Osteoblast (primary cell): ENCODE measurements around the gene PTGES3. TPM values are rescaled to one million over a fixed set of nuclear protein-coding genes. Genes with fewer than 3 reads are reported as not detected.
A peak's percentile ranks its signal among the peaks of the same experiment; 100 is the strongest.

ENCODE experiments used
- DNase-seq: peaks from one replicate; pipeline ENCODE4 v3.0.0; 2011; ENCODE audit warnings: low spot score, mixed read lengths; ENCODE audit not compliant: insufficient read length; ENCODE audit errors: missing footprints
- H2AFZ ChIP-seq: 2 replicates; pipeline ENCODE4 v1.6.0; 2011; ENCODE audit warnings: mild to moderate bottlenecking, low read length
- H3K27ac ChIP-seq: 2 replicates; pipeline ENCODE4 v1.5.1; 2011; ENCODE audit warnings: mild to moderate bottlenecking, low read depth, low read length, moderate library complexity
- H3K27me3 ChIP-seq: 2 replicates; pipeline ENCODE4 v1.6.0; 2012; ENCODE audit warnings: mild to moderate bottlenecking, control low read depth, inconsistent platforms, low read length, moderate library complexity; ENCODE audit not compliant: insufficient read depth
- H3K36me3 ChIP-seq: 2 replicates; pipeline ENCODE4 v1.5.1; 2011; ENCODE audit warnings: mild to moderate bottlenecking, low read length, control low read depth, moderate library complexity; ENCODE audit not compliant: insufficient read depth
- H3K4me1 ChIP-seq: 2 replicates; pipeline ENCODE4 v1.5.1; 2011; ENCODE audit warnings: mild to moderate bottlenecking, low read length, control low read depth, moderate library complexity; ENCODE audit not compliant: insufficient read depth
- H3K4me2 ChIP-seq: 2 replicates; pipeline ENCODE4 v1.6.0; 2011; ENCODE audit warnings: mild to moderate bottlenecking, low read length; ENCODE audit not compliant: insufficient read depth
- H3K4me3 ChIP-seq: fragments of 200-600 bp; sonication (generic); 3 replicates; pipeline ENCODE4 v1.5.1; 2012; ENCODE audit warnings: mild to moderate bottlenecking, low read length, inconsistent platforms; ENCODE audit not compliant: insufficient read depth
- H3K79me2 ChIP-seq: 2 replicates; pipeline ENCODE4 v1.6.0; 2012; ENCODE audit warnings: mild to moderate bottlenecking, low read length, control low read depth, inconsistent platforms; ENCODE audit not compliant: insufficient read depth
- H3K9me3 ChIP-seq: 2 replicates; pipeline ENCODE4 v1.5.1; 2011; ENCODE audit warnings: low read depth, low read length, control low read depth
- H4K20me1 ChIP-seq: 2 replicates; pipeline ENCODE4 v1.6.0; 2012; ENCODE audit warnings: mild to moderate bottlenecking, low read length, control low read depth; ENCODE audit not compliant: insufficient read depth
- total RNA-seq: library from RNA; depleted of rRNA; stranded (reverse); fragments of >200 nt; gene quantifications from 2 replicates; pipeline ENCODE4 v1.2.3, GENCODE V29; 2012
- TF ChIP-seq, protein P1 (sequence below): IDR thresholded peaks from 2 replicates; pipeline ENCODE4 v1.5.1; 2011; ENCODE audit warnings: mild to moderate bottlenecking, low read depth, low read length, moderate library complexity; ENCODE audit errors: extremely low read depth

The PTGES3 gene
- total RNA-seq, 1 donor, result 63.0 TPM

DNA sequence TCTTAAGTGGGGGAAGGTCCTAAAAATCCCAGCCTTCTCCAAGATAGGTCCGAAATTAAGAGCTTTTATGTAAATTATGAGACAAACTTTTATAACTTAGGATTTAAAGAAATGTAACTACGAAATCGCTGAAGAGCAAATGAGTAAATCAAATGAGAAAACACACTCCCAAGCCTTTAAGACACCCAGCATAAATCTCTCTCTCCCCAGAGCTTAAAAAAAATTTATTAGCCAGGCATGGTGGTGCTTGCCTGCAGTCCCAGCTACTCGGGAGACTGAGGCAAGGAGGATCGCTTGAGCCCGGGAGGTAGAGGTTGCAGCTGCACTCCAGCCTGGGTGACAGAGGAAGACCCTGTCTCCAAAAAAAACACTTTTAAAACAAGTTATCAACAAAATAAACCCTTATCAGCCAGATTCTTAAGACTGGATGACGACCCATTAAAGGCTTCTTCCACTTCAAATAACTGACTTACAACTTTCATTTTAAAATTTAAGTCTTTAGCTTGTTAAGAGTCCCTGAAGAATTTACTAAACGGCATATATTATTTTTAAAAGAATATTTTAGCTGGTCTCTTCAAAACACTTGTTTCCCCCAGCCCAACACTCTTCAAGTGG is 3.2 kb downstream of the PTGES3 start:
- peaks cover 3% of the 10 kb centered on the region for H3K36me3 ChIP-seq
- DNase-seq, result peak; percentile 42
- peaks cover 25% of the 10 kb centered on the region for H3K4me1 ChIP-seq
- peaks cover 49% of the 10 kb centered on the region for H4K20me1 ChIP-seq
- no peak overlapping the region for H2AFZ ChIP-seq
- H3K4me2 ChIP-seq, result peak overlapping the region; percentile 91
- H3K27ac ChIP-seq, result peak overlapping the region; percentile 54
- peaks cover 84% of the 10 kb centered on the region for H3K79me2 ChIP-seq
- H3K4me3 ChIP-seq, result peak overlapping the region; percentile 60
- TF ChIP-seq, protein P1, sequence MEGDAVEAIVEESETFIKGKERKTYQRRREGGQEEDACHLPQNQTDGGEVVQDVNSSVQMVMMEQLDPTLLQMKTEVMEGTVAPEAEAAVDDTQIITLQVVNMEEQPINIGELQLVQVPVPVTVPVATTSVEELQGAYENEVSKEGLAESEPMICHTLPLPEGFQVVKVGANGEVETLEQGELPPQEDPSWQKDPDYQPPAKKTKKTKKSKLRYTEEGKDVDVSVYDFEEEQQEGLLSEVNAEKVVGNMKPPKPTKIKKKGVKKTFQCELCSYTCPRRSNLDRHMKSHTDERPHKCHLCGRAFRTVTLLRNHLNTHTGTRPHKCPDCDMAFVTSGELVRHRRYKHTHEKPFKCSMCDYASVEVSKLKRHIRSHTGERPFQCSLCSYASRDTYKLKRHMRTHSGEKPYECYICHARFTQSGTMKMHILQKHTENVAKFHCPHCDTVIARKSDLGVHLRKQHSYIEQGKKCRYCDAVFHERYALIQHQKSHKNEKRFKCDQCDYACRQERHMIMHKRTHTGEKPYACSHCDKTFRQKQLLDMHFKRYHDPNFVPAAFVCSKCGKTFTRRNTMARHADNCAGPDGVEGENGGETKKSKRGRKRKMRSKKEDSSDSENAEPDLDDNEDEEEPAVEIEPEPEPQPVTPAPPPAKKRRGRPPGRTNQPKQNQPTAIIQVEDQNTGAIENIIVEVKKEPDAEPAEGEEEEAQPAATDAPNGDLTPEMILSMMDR, result no peak
- no peaks in the 10 kb centered on the region for H3K9me3 ChIP-seq
- no peaks in the 10 kb centered on the region for H3K27me3 ChIP-seq

DNA sequence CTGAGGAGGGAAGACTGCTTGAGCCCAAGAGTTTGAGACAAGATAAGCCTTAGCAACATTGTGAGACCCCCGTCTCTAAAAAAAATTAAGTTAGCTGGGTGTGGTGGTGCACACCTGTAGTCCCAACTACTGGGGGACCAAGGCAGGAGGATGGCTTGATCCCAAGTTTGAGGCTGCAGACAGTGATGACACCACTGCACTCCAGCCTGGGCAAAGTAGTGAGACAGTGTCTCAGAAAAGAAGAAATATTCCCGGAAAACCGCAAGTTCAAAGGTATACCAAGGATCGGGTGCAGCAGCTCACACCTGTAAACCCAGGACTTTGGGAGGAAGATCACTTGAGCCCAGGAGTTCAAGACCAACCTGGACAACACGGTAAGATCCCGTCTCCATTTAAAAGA is 5.8 kb downstream of the PTGES3 start:
- TF ChIP-seq, protein P1, result no peak
- no peak for DNase-seq
- Histone ChIP-seq H2AFZ (no peak overlapping the region), H3K9me3 (no peaks in the 10 kb centered on the region), H3K27me3 (no peaks in the 10 kb centered on the region), H3K36me3 (peaks cover 3% of the 10 kb centered on the region), H4K20me1 (peaks cover 60% of the 10 kb centered on the region), H3K4me2 (no peak overlapping the region), H3K27ac (no peak overlapping the region), H3K4me3 (no peak overlapping the region), H3K79me2 (peaks cover 99% of the 10 kb centered on the region), H3K4me1 (peaks cover 16% of the 10 kb centered on the region)

DNA sequence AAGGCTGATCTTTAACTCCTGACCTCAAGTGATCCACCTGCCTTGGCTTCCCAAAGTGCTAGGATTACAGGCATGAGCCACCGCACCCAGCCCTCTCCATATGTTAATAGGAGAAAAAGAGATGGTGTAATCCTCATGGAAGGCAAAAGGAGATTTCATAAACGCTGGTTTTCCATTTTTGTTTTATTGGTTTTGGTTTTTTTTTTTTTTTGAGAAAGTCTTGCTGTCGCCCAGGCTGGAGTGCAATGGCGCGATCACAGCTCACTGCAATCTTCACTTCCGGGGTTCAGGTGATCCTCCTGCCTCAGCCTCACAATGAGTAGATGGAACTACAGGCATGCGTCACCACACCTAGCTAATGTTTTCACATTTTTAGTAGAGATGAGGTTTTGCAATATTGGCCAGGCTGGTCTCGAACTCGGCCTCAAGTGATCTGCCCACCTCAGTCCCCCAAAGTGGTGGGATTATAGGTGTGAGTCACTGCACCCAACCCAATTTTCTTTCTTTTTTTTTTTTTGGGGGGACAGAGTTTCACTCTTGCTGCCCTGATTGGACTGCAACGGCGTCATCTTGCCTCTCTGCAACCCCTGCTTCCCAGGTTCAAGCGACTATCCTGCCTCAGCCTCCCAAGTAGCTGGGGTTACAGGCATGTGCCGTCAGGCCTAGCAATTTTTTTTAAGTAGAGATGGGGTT is 8.1 kb downstream of the PTGES3 start:
- H3K4me2 ChIP-seq, result no peak overlapping the region
- no peak overlapping the region for H2AFZ ChIP-seq
- peaks cover 9% of the 10 kb centered on the region for H3K4me1 ChIP-seq
- TF ChIP-seq, protein P1, result no peak
- no peak for DNase-seq
- H3K27ac ChIP-seq, result no peak overlapping the region
- H3K36me3 ChIP-seq, result peaks cover 3% of the 10 kb centered on the region
- H3K9me3 ChIP-seq, result no peaks in the 10 kb centered on the region
- H4K20me1 ChIP-seq, result peaks cover 49% of the 10 kb centered on the region
- peaks cover 99% of the 10 kb centered on the region for H3K79me2 ChIP-seq
- no peak overlapping the region for H3K4me3 ChIP-seq
- no peaks in the 10 kb centered on the region for H3K27me3 ChIP-seq

DNA sequence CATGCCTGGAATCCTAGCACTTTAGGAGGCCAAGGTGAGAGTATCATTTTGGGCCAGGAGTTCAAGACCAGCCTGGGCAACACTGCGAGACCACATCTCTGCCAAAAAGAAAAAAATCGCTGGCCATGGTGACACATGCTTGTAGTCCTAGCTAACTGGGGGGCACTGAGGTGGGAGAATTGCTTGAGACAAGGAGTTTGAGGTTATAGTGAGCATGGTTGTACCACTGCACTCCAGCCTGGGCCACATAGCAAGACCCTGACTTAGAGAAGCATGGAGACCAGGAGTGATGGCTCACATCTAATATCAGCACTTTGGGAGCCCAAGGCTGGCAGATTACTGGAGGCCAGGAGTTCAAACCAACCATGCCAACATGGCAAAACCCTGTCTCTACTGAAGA is 9.2 kb downstream of the PTGES3 start:
- Histone ChIP-seq H3K9me3 (no peaks in the 10 kb centered on the region), H3K27ac (peak overlapping the region; percentile 8), H4K20me1 (peaks cover 44% of the 10 kb centered on the region), H3K4me1 (no peaks in the 10 kb centered on the region), H3K36me3 (peaks cover 7% of the 10 kb centered on the region), H3K79me2 (peaks cover 97% of the 10 kb centered on the region), H3K4me3 (no peak overlapping the region), H3K27me3 (no peaks in the 10 kb centered on the region), H3K4me2 (no peak overlapping the region), H2AFZ (no peak overlapping the region)
- DNase-seq, result no peak
- TF ChIP-seq, protein P1, result no peak
